Measurements from ENCODE around the gene CBLB.
A peak's percentile ranks its signal among the peaks of the same experiment; 100 is the strongest.

Gene CBLB

GRCh38 chr3:105868742-105869530, at the start of gene CBLB:
TSS of gene CBLB (minus strand) at chr3:105869012. CDS start at chr3:105867577, 1,435 bp downstream.
- H3K27ac ChIP-seq (ENCODE audit: low read depth, low read length): peak within 1 kb of the TSS; percentile 94
- peaks cover 4 to 45% (median 40%) of the 10 kb centered on the region in 5 donors for H3K4me1 ChIP-seq (ENCODE audit: control insufficient read depth in 5 of 5, insufficient read depth in 5 of 5, low read length in 5 of 5)
- H3K9ac ChIP-seq (ENCODE audit: low read length in 5 of 5): peak within 1 kb of the TSS; percentile 80 to 98 (median 93)
- peak within 1 kb of the TSS; percentile 67 to 97 (median 93) for H3K4me3 ChIP-seq (ENCODE audit: low read depth in 1 of 5, low read length in 5 of 5)
- no peaks in the 10 kb centered on the region for H3K9me3 ChIP-seq (ENCODE audit: control insufficient read depth in 5 of 5, low read length in 5 of 5)
- H3K36me3 ChIP-seq (ENCODE audit: control insufficient read depth in 5 of 5, insufficient read depth in 5 of 5, low read length in 5 of 5): peaks cover 0 to 8% (median 0%) of the 10 kb centered on the region in 5 donors
- no peaks in the 10 kb centered on the region for H3K27me3 ChIP-seq (ENCODE audit: control insufficient read depth in 5 of 5, insufficient read depth in 4 of 5, low read length in 5 of 5)

- Histone ChIP-seq H3K27ac (ENCODE audit: low read depth, low read length) (no peak overlapping the region), H3K9me3 (ENCODE audit: control insufficient read depth in 5 of 5, low read length in 5 of 5) (peaks cover 0 to 13% (median 0%) of the 10 kb centered on the region in 5 donors), H3K4me3 (ENCODE audit: low read depth in 1 of 5, low read length in 5 of 5) (no peak overlapping the region), H3K9ac (ENCODE audit: low read length in 5 of 5) (no peak overlapping the region), H3K27me3 (ENCODE audit: control insufficient read depth in 5 of 5, insufficient read depth in 4 of 5, low read length in 5 of 5) (no peaks in the 10 kb centered on the region), H3K36me3 (ENCODE audit: control insufficient read depth in 5 of 5, insufficient read depth in 5 of 5, low read length in 5 of 5) (no peaks in the 10 kb centered on the region), H3K4me1 (ENCODE audit: control insufficient read depth in 5 of 5, insufficient read depth in 5 of 5, low read length in 5 of 5) (no peaks in the 10 kb centered on the region)
These were observed 48.0 kb upstream of the CBLB start for GRCh38 chr3:105916767-105917166.

- Histone ChIP-seq H3K36me3 (ENCODE audit: control insufficient read depth in 5 of 5, insufficient read depth in 5 of 5, low read length in 5 of 5) (no peaks in the 10 kb centered on the region), H3K9ac (ENCODE audit: low read length in 5 of 5) (no peak overlapping the region), H3K27ac (ENCODE audit: low read depth, low read length) (no peak overlapping the region), H3K27me3 (ENCODE audit: control insufficient read depth in 5 of 5, insufficient read depth in 4 of 5, low read length in 5 of 5) (no peaks in the 10 kb centered on the region), H3K9me3 (ENCODE audit: control insufficient read depth in 5 of 5, low read length in 5 of 5) (peaks cover 0 to 13% (median 0%) of the 10 kb centered on the region in 5 donors), H3K4me3 (ENCODE audit: low read depth in 1 of 5, low read length in 5 of 5) (no peak overlapping the region), H3K4me1 (ENCODE audit: control insufficient read depth in 5 of 5, insufficient read depth in 5 of 5, low read length in 5 of 5) (peaks cover 0 to 2% (median 0%) of the 10 kb centered on the region in 5 donors)
These were observed 46.7 kb upstream of the CBLB start for GRCh38 chr3:105915524-105915923.

DNA sequence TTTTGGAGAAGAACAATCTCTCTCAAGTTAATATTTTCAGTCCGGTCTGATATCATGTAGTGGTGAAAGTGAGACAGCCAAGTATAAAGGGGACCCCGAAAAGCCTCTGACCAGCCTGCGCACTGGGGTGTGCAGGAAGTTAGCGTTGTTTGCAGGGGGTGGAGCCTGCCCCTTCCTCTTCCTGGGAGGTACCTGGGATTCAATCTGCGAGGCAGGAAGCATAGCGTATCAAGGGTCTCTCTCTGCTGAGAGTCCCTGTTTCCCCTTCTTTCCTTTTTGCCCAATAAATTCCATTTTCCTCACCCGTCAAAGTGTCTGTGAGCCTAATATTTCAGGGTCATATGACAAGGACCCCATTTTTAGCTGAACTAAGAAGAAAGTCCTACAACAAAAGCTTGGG, 44.8 kb upstream of the CBLB start:
- Histone ChIP-seq H3K4me1 (ENCODE audit: control insufficient read depth in 5 of 5, insufficient read depth in 5 of 5, low read length in 5 of 5) (peaks cover 0 to 2% (median 0%) of the 10 kb centered on the region in 5 donors), H3K27ac (ENCODE audit: low read depth, low read length) (no peak overlapping the region), H3K27me3 (ENCODE audit: control insufficient read depth in 5 of 5, insufficient read depth in 4 of 5, low read length in 5 of 5) (no peaks in the 10 kb centered on the region)

DNA sequence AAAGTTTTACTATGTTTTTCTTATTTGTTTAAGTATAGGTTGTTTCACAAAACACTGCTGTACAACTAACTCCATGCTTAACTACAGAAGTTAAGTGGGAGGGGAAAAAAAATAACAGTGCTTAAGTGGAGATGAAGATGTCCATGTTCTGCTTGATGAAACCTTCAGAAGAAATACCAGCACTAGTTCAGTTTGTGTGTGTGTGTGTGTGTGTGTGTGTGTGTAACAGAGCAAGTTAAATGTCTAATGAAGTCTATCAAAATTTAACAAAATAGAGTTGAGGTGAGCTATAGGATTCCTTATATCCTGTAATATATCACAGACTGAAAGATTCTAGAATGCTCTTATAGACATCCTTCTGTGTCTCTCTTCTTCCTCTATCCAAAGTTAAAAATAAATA, 44.1 kb upstream of the CBLB start:
- H3K9me3 ChIP-seq (ENCODE audit: control insufficient read depth in 5 of 5, low read length in 5 of 5): peaks cover 0 to 11% (median 0%) of the 10 kb centered on the region in 5 donors
- H3K4me1 ChIP-seq (ENCODE audit: control insufficient read depth in 5 of 5, insufficient read depth in 5 of 5, low read length in 5 of 5): peaks cover 0 to 2% (median under 1%) of the 10 kb centered on the region in 5 donors
- no peak overlapping the region for H3K27ac ChIP-seq (ENCODE audit: low read depth, low read length)
- no peaks in the 10 kb centered on the region for H3K36me3 ChIP-seq (ENCODE audit: control insufficient read depth in 5 of 5, insufficient read depth in 5 of 5, low read length in 5 of 5)
- H3K27me3 ChIP-seq (ENCODE audit: control insufficient read depth in 5 of 5, insufficient read depth in 4 of 5, low read length in 5 of 5): no peaks in the 10 kb centered on the region
- H3K4me3 ChIP-seq (ENCODE audit: low read depth in 1 of 5, low read length in 5 of 5): no peak overlapping the region
- H3K9ac ChIP-seq (ENCODE audit: low read length in 5 of 5): no peak overlapping the region

More for the DNA sequence above, 44.8 kb upstream of the CBLB start:
- no peak overlapping the region for H3K9ac ChIP-seq (ENCODE audit: low read length in 5 of 5)
- no peak overlapping the region for H3K4me3 ChIP-seq (ENCODE audit: low read depth in 1 of 5, low read length in 5 of 5)
- peaks cover 0 to 11% (median 0%) of the 10 kb centered on the region in 5 donors for H3K9me3 ChIP-seq (ENCODE audit: control insufficient read depth in 5 of 5, low read length in 5 of 5)
- H3K36me3 ChIP-seq (ENCODE audit: control insufficient read depth in 5 of 5, insufficient read depth in 5 of 5, low read length in 5 of 5): no peaks in the 10 kb centered on the region

- peaks cover 3 to 14% (median 9%) of the 10 kb centered on the region in 5 donors for H3K4me1 ChIP-seq (ENCODE audit: control insufficient read depth in 5 of 5, insufficient read depth in 5 of 5, low read length in 5 of 5)
- no peak overlapping the region for H3K9ac ChIP-seq (ENCODE audit: low read length in 5 of 5)
- peaks cover 0 to 11% (median 0%) of the 10 kb centered on the region in 5 donors for H3K9me3 ChIP-seq (ENCODE audit: control insufficient read depth in 5 of 5, low read length in 5 of 5)
- no peak overlapping the region for H3K4me3 ChIP-seq (ENCODE audit: low read depth in 1 of 5, low read length in 5 of 5)
- H3K27ac ChIP-seq (ENCODE audit: low read depth, low read length): no peak overlapping the region
- no peaks in the 10 kb centered on the region for H3K27me3 ChIP-seq (ENCODE audit: control insufficient read depth in 5 of 5, insufficient read depth in 4 of 5, low read length in 5 of 5)
- no peaks in the 10 kb centered on the region for H3K36me3 ChIP-seq (ENCODE audit: control insufficient read depth in 5 of 5, insufficient read depth in 5 of 5, low read length in 5 of 5)
These were observed 42.7 kb upstream of the CBLB start for GRCh38 chr3:105911496-105911895.

DNA sequence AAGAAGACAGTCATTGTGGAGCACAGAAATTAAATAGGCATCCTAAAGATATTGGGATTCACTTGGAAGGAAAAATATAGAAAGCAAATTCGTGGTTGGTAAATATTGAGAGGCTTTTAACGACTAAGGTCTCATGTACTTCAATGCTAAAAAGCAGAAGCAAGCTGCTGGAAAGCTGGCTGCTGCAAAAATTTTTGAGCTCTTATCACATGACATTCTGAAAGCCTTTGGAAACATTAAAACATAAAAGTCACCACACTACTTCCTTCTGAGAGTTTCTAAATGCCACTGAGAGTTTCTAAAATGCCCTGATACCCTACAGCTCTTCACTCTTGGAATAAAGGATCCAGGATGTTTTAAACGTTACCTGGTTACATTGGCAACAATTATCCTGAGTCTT, 39.0 kb upstream of the CBLB start:
- no peak overlapping the region for H3K4me3 ChIP-seq (ENCODE audit: low read depth in 1 of 5, low read length in 5 of 5)
- no peaks in the 10 kb centered on the region for H3K9me3 ChIP-seq (ENCODE audit: control insufficient read depth in 5 of 5, low read length in 5 of 5)
- H3K9ac ChIP-seq (ENCODE audit: low read length in 5 of 5): peak overlapping the region in 2 of 5 donors; percentile 37 to 68
- no peaks in the 10 kb centered on the region for H3K27me3 ChIP-seq (ENCODE audit: control insufficient read depth in 5 of 5, insufficient read depth in 4 of 5, low read length in 5 of 5)
- no peaks in the 10 kb centered on the region for H3K36me3 ChIP-seq (ENCODE audit: control insufficient read depth in 5 of 5, insufficient read depth in 5 of 5, low read length in 5 of 5)
- peaks cover 7 to 25% (median 18%) of the 10 kb centered on the region in 5 donors for H3K4me1 ChIP-seq (ENCODE audit: control insufficient read depth in 5 of 5, insufficient read depth in 5 of 5, low read length in 5 of 5)
- H3K27ac ChIP-seq (ENCODE audit: low read depth, low read length): peak overlapping the region; percentile 81

DNA sequence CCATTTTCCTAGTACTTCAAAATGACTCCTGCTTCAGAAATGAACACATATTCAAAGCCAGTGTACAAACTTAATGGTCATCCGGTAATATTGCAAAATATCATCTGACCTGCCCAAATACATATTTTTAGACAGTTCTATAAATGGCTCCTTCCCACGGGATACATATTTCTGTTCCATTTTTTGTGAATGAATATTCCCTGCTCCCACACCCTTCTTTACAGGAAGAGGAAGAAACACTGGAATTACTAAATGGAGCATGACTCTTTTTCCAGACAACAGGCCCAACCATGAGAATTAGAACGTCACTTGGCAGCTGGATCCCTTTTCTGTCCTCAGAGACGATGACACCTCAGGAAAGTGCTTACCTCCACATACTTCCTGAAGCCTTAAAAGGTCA, 38.0 kb upstream of the CBLB start:
- Histone ChIP-seq H3K4me1 (ENCODE audit: control insufficient read depth in 5 of 5, insufficient read depth in 5 of 5, low read length in 5 of 5) (peaks cover 7 to 25% (median 18%) of the 10 kb centered on the region in 5 donors), H3K36me3 (ENCODE audit: control insufficient read depth in 5 of 5, insufficient read depth in 5 of 5, low read length in 5 of 5) (no peaks in the 10 kb centered on the region), H3K9ac (ENCODE audit: low read length in 5 of 5) (peak overlapping the region in 2 of 5 donors; percentile 68 to 71), H3K9me3 (ENCODE audit: control insufficient read depth in 5 of 5, low read length in 5 of 5) (no peaks in the 10 kb centered on the region), H3K27ac (ENCODE audit: low read depth, low read length) (peak overlapping the region; percentile 81), H3K4me3 (ENCODE audit: low read depth in 1 of 5, low read length in 5 of 5) (no peak overlapping the region), H3K27me3 (ENCODE audit: control insufficient read depth in 5 of 5, insufficient read depth in 4 of 5, low read length in 5 of 5) (no peaks in the 10 kb centered on the region)

- H3K27me3 ChIP-seq (ENCODE audit: control insufficient read depth in 5 of 5, insufficient read depth in 4 of 5, low read length in 5 of 5): no peaks in the 10 kb centered on the region
- H3K9ac ChIP-seq (ENCODE audit: low read length in 5 of 5): peak overlapping the region in 2 of 5 donors; percentile 48 to 71
- no peak overlapping the region for H3K4me3 ChIP-seq (ENCODE audit: low read depth in 1 of 5, low read length in 5 of 5)
- no peaks in the 10 kb centered on the region for H3K36me3 ChIP-seq (ENCODE audit: control insufficient read depth in 5 of 5, insufficient read depth in 5 of 5, low read length in 5 of 5)
- peak overlapping the region; percentile 81 for H3K27ac ChIP-seq (ENCODE audit: low read depth, low read length)
- H3K9me3 ChIP-seq (ENCODE audit: control insufficient read depth in 5 of 5, low read length in 5 of 5): no peaks in the 10 kb centered on the region
- H3K4me1 ChIP-seq (ENCODE audit: control insufficient read depth in 5 of 5, insufficient read depth in 5 of 5, low read length in 5 of 5): peaks cover 7 to 25% (median 18%) of the 10 kb centered on the region in 5 donors
These were observed 37.5 kb upstream of the CBLB start for GRCh38 chr3:105906345-105906744.

- Histone ChIP-seq H3K36me3 (ENCODE audit: control insufficient read depth in 5 of 5, insufficient read depth in 5 of 5, low read length in 5 of 5) (no peaks in the 10 kb centered on the region), H3K9ac (ENCODE audit: low read length in 5 of 5) (no peak overlapping the region), H3K27ac (ENCODE audit: low read depth, low read length) (no peak overlapping the region), H3K27me3 (ENCODE audit: control insufficient read depth in 5 of 5, insufficient read depth in 4 of 5, low read length in 5 of 5) (no peaks in the 10 kb centered on the region), H3K4me3 (ENCODE audit: low read depth in 1 of 5, low read length in 5 of 5) (no peak overlapping the region), H3K9me3 (ENCODE audit: control insufficient read depth in 5 of 5, low read length in 5 of 5) (no peaks in the 10 kb centered on the region), H3K4me1 (ENCODE audit: control insufficient read depth in 5 of 5, insufficient read depth in 5 of 5, low read length in 5 of 5) (peaks cover 7 to 25% (median 16%) of the 10 kb centered on the region in 5 donors)
These were observed 36.5 kb upstream of the CBLB start for GRCh38 chr3:105905328-105905727.

Data from subcutaneous abdominal adipose tissue (tissue), 5 donors.